Measurements from ENCODE around the gene MAPK14.

MAPK14 gene

GRCh38 chr6:36141091-36141490 lies 113.5 kb downstream of the MAPK14 start:
- no peak for DNase-seq

DNA sequence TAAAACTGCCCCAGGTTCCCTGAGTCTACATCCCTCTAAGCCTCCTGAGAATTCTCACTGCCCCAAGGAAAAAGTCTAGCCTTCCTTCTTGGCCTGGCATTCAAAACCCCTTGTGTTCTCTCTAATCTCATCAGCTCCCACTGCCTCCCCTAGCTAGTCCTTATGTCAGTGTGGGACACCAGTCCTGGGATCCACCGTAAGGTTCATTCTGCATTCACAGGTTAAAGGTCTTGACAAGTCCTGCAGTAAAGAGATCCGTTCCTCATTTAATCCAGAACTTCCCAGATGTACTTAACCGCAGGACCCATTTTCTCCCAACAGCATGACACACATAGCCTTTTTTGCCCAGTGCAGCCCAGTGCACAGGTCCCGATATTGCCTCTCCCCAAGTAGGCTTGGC lies 114.4 kb downstream of the MAPK14 start:
- DNase-seq: no peak

DNA sequence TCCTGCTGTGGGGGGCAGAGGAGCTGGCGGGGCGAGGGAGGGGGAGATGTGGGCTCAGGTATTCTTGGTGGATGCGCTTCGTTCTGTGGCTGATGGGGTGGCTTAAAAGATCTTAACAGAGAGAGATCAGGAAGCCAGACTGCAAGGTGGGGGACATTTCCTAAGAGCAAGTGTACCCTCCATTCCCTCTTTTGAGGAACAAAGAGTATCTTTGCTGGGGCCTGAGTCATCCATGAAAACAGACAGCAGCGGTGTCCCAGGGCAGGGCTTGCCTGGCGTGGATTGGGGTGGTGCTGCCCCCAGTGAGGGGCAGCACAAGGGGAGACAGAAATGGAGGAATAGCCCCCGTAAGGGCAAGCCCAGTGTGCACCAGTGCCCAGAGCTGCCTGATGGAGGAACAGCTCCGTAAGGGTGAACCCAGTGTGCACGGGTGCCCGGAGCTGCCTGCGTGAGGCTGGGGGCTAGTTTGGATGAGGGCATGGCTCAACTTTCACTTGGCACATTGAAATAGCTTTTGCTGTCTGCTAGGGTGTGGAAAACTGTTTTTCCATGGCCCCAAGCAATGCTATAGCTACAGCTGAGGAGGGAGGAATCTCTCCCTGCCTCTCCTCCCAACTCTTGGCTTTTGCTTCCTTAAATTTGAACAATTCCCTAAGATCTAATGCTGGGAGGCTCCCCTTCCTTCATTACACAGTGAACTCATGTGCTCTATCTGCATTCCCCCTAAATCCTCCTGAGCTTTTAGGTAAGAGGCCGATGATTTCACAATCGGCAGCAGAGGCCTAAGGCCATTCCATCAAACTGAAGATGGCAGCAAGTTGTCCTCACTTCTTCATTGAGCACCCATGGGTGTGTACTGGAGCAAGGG lies 115.6 kb downstream of the MAPK14 start:
- DNase-seq: no peak

- DNase-seq: no peak
Observed at GRCh38 chr6:36145495-36145894, 117.9 kb downstream of the MAPK14 start.

DNA sequence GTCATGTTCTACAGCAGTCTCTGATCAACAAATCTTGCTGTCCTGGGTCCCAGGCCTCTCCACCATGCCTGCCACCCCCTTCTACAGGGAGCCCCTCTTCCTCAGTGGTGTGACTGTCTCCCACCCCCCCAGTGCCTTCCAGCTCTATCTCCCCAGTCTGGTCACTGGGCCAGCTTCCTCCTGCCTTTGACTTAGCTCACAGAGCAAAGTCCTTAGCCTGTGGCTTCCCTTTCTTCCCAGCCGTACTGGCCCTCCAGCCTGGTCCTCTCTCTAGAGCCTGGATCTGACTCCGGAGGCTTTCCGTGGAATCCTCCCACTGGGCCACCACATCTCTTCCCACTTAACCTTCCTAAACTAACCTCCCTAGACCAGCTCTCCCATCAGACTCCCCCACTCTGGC lies 119.7 kb downstream of the MAPK14 start:
- no peak for DNase-seq

- no peak for DNase-seq
Observed at GRCh38 chr6:36149476-36149875, 121.9 kb downstream of the MAPK14 start.

- DNase-seq: no peak
Observed at GRCh38 chr6:36150283-36150682, 122.7 kb downstream of the MAPK14 start.

GRCh38 chr6:36154286-36154685 lies 126.7 kb downstream of the MAPK14 start:
- no peak for DNase-seq

DNA sequence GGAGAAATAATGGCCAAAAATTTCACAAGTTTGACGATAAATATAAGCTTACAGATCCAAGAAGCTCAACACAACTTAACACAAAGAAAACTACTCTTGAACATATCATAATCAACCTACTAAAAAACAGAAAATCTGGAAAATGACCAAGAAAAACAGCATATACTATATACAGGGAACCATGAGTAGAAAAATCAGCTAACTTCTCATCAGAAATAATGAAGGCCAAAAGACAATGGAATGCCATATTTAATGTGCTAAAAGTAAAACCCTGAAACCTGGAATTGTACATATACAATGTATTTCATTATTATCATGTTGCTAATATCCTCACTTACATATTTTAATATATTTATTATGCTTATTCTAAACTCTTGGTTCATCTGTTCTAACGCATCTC lies 128.1 kb downstream of the MAPK14 start:
- no peak for DNase-seq

DNA sequence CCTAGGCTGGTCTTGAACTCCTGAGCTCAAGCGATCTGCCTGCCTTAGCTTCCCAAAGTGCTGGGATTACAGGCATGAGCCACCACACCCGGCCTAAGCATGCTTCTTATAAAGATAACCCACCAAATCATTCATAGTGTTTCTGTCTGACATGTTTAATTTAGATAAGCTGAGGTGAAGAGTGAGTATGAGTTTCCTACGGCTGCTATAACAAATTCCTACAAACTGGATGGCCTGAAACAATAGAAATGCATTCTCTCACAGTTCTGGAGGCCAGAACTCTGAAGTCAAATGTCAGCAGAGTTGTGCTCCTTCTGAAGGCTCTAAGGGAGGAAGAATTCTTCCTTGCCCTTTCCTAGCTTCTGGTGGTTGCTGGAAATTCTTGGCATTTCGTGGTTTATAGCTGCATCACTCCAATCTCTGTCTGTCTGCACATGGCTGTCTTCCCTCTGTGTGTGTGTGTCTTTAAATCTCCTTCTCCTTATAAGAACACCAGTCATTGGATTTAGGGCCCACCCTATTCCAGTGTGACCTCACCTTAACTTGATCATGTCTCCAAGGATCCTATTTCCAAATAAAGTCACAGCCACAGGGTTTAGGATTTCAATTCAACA lies 132.6 kb downstream of the MAPK14 start:
- DNase-seq: no peak

Data from 8988T (cell line).